ENCODE measurements around the gene TBC1D4.

Gene TBC1D4

DNA sequence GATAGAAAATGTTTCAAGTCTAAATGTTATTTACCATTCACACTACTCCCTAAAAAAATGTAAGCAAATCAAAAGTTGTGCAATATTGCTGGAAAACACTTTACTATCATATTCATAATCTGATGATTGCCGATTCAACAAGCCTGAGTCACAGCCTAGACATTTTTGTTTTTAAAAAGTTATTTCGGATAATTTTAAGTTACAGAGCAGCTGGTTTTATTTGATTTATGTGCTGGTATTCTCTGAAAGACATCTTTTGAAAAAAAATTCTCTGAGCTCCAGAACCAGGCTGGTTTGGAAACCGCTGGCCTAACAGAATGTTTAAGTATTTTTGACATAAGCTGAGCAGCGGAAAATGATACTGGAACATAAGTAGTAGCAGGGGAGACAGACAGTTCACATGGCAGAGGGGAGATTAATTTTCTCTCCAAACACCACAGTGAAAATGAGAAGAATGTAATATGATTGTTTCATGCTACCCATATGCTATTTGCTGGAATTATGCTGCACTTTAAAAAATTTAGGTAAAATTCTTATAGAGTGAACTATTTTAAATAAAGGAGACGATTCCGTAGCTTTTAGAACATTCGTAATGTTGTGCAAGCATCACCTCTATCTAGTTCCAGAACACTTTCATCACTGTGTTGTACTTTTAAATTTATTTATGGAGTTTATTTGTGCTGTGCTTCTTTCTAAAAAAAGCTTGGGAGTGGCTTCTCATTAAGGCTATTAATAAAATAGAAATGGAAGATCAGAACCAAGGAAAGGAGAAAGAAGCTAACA is 36.1 kb downstream of the TBC1D4 start:
- DNase-seq, result no peak
- Histone ChIP-seq H3K9me3 (ENCODE audit: severe bottlenecking) (no peaks in the 10 kb centered on the region), H3K27me3 (ENCODE audit: insufficient read depth, low read depth, severe bottlenecking) (no peaks in the 10 kb centered on the region), H3K27ac (no peak overlapping the region), H3K4me3 (ENCODE audit: low read depth, low read length) (no peak overlapping the region), H3K36me3 (no peaks in the 10 kb centered on the region)
- TF ChIP-seq CTCF (IDR thresholded peaks at IDR 0.05; ENCODE audit: low read depth, low read length), result no peak

GRCh38 chr13:75444016-75444415 is 38.0 kb downstream of the TBC1D4 start:
- Histone ChIP-seq H3K27me3 (ENCODE audit: insufficient read depth, low read depth, severe bottlenecking) (no peaks in the 10 kb centered on the region), H3K36me3 (no peaks in the 10 kb centered on the region), H3K9me3 (ENCODE audit: severe bottlenecking) (no peaks in the 10 kb centered on the region), H3K4me3 (ENCODE audit: low read depth, low read length) (no peak overlapping the region), H3K27ac (no peak overlapping the region)
- no peak for TF ChIP-seq CTCF (IDR thresholded peaks at IDR 0.05; ENCODE audit: low read depth, low read length)
- no peak for DNase-seq

GRCh38 chr13:75443356-75443958 is 38.5 kb downstream of the TBC1D4 start:
- H3K4me3 ChIP-seq (ENCODE audit: low read depth, low read length), result no peak overlapping the region
- H3K9me3 ChIP-seq (ENCODE audit: severe bottlenecking), result no peaks in the 10 kb centered on the region
- no peak for DNase-seq
- H3K27ac ChIP-seq, result no peak overlapping the region
- TF ChIP-seq CTCF (IDR thresholded peaks at IDR 0.05; ENCODE audit: low read depth, low read length), result no peak
- no peaks in the 10 kb centered on the region for H3K27me3 ChIP-seq (ENCODE audit: insufficient read depth, low read depth, severe bottlenecking)
- no peaks in the 10 kb centered on the region for H3K36me3 ChIP-seq

DNA sequence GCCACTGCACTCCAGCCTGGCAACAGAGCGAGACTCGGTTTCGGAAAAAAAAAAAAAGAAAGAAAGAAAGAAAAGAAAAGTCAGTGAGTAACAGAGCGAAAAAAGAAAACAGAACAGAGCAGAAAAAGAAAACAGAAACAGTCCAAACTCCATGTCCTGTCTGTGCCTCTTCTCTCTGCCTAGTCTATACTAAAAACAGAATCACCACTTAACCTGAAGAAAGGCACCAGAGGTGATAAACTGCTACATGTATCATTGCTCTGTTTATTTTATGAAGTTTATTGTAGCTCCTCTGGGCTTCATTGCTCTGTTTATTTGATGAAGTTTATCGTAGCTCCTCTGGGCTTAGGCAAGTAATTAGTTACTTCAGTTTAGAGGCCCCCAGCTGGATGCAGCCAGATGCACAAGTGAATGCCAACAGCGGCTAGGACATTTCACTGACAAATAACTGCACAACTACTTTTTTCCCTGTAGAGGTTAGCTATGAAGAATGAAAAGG is 39.2 kb downstream of the TBC1D4 start:
- Histone ChIP-seq H3K27me3 (ENCODE audit: insufficient read depth, low read depth, severe bottlenecking) (no peaks in the 10 kb centered on the region), H3K9me3 (ENCODE audit: severe bottlenecking) (no peaks in the 10 kb centered on the region), H3K36me3 (no peaks in the 10 kb centered on the region), H3K4me3 (ENCODE audit: low read depth, low read length) (no peak overlapping the region), H3K27ac (no peak overlapping the region)
- no peak for DNase-seq
- no peak for TF ChIP-seq CTCF (IDR thresholded peaks at IDR 0.05; ENCODE audit: low read depth, low read length)

GRCh38 chr13:75440100-75440499 is 41.9 kb downstream of the TBC1D4 start:
- Histone ChIP-seq H3K36me3 (no peaks in the 10 kb centered on the region), H3K4me3 (ENCODE audit: low read depth, low read length) (no peak overlapping the region), H3K27me3 (ENCODE audit: insufficient read depth, low read depth, severe bottlenecking) (no peaks in the 10 kb centered on the region), H3K27ac (no peak overlapping the region), H3K9me3 (ENCODE audit: severe bottlenecking) (no peaks in the 10 kb centered on the region)
- no peak for DNase-seq
- no peak for TF ChIP-seq CTCF (IDR thresholded peaks at IDR 0.05; ENCODE audit: low read depth, low read length)

Measured in WERI-Rb-1 (cell line).